ENCODE measurements around the gene ANK3. TPM values are rescaled to one million over a fixed set of nuclear protein-coding genes. Genes with fewer than 3 reads are reported as not detected.

ANK3 gene
- total RNA-seq, 4 donors from 2014 or later: 118 to 161 (median 151) TPM

GRCh38 chr10:60069311-60069710 is 320.4 kb downstream of the ANK3 start:
- no peak for DNase-seq
- TF ChIP-seq POLR2A (IDR thresholded peaks at IDR 0.05): no peak
- no peak for TF ChIP-seq CTCF (IDR thresholded peaks at IDR 0.05)
- Histone ChIP-seq H3K27me3 (no peaks in the 10 kb centered on the region), H3K4me3 (no peak overlapping the region), H3K9me3 (no peaks in the 10 kb centered on the region), H3K27ac (no peak overlapping the region), H3K4me1 (no peaks in the 10 kb centered on the region), H3K36me3 (peaks cover 0 to 7% (median 0%) of the 10 kb centered on the region in 3 donors)

- DNase-seq: no peak
- Histone ChIP-seq H3K27me3 (no peaks in the 10 kb centered on the region), H3K4me1 (no peaks in the 10 kb centered on the region), H3K4me3 (no peak overlapping the region), H3K36me3 (peaks cover 0 to 2% (median 0%) of the 10 kb centered on the region in 3 donors), H3K27ac (no peak overlapping the region), H3K9me3 (no peaks in the 10 kb centered on the region)
- TF ChIP-seq CTCF (IDR thresholded peaks at IDR 0.05) (no peak), POLR2A (IDR thresholded peaks at IDR 0.05) (no peak)
Observed at GRCh38 chr10:60050366-60050765, 339.3 kb downstream of the ANK3 start.

GRCh38 chr10:60048091-60048501 is 341.6 kb downstream of the ANK3 start:
- Histone ChIP-seq H3K4me3 (no peak overlapping the region), H3K9me3 (no peaks in the 10 kb centered on the region)
- no peak for DNase-seq

GRCh38 chr10:60045571-60045970 is 344.1 kb downstream of the ANK3 start:
- no peak overlapping the region for H3K27ac ChIP-seq
- peaks cover 0 to 14% (median 0%) of the 10 kb centered on the region in 4 donors for H3K4me1 ChIP-seq
- H3K27me3 ChIP-seq: no peaks in the 10 kb centered on the region
- H3K4me3 ChIP-seq: no peak overlapping the region
- no peak for DNase-seq
- H3K9me3 ChIP-seq: no peaks in the 10 kb centered on the region
- no peaks in the 10 kb centered on the region for H3K36me3 ChIP-seq
- TF ChIP-seq POLR2A (IDR thresholded peaks at IDR 0.05) (no peak), CTCF (IDR thresholded peaks at IDR 0.05) (no peak)

More at GRCh38 chr10:60048091-60048501, 341.6 kb downstream of the ANK3 start:
- no peaks in the 10 kb centered on the region for H3K27me3 ChIP-seq
- no peaks in the 10 kb centered on the region for H3K36me3 ChIP-seq
- peaks cover 0 to 4% (median 0%) of the 10 kb centered on the region in 4 donors for H3K4me1 ChIP-seq
- H3K27ac ChIP-seq: no peak overlapping the region
- TF ChIP-seq POLR2A (IDR thresholded peaks at IDR 0.05): no peak
- peak in 3 of 6 experiments; percentile 8 to 28 (median 10) for TF ChIP-seq CTCF (IDR thresholded peaks at IDR 0.05)

- Histone ChIP-seq H3K36me3 (no peaks in the 10 kb centered on the region), H3K9me3 (no peaks in the 10 kb centered on the region), H3K27me3 (no peaks in the 10 kb centered on the region), H3K4me1 (peaks cover 0 to 14% (median 0%) of the 10 kb centered on the region in 4 donors), H3K27ac (no peak overlapping the region), H3K4me3 (no peak overlapping the region)
- TF ChIP-seq CTCF (IDR thresholded peaks at IDR 0.05): no peak
- no peak for DNase-seq
Observed at GRCh38 chr10:60044971-60045370, 344.7 kb downstream of the ANK3 start.

- Histone ChIP-seq H3K36me3 (no peaks in the 10 kb centered on the region), H3K4me3 (no peak overlapping the region), H3K27ac (no peak overlapping the region), H3K27me3 (no peaks in the 10 kb centered on the region), H3K4me1 (peaks cover 0 to 14% (median 0%) of the 10 kb centered on the region in 4 donors), H3K9me3 (no peaks in the 10 kb centered on the region)
- no peak for DNase-seq
- no peak for TF ChIP-seq CTCF (IDR thresholded peaks at IDR 0.05)
- TF ChIP-seq POLR2A (IDR thresholded peaks at IDR 0.05): no peak
Observed at GRCh38 chr10:60044242-60044641, 345.4 kb downstream of the ANK3 start.
